K562 (cell line): ENCODE measurements around the gene PLA2G2C. TPM values are rescaled to one million over a fixed set of nuclear protein-coding genes. Genes with fewer than 3 reads are reported as not detected.
"Not testable (repeated sequence)": the region's sequence is repeated elsewhere in the genome, so short reads cannot be mapped to it uniquely, and the experiment has no call there.

Experiments
- ATAC-seq: fragments of 200-7000 bp; cut with Tn5 transposase; 3 replicates; pipeline ENCODE4 v1.9.1; 2020; ENCODE audit warnings: moderate library complexity
- BruUV-seq: library from RNA; stranded (reverse); fragments of 400-500 nt; replicated peaks from 2 replicates; lab custom pipeline; 2021; lab: Mats Ljungman, UMichigan
- CTCF ChIA-PET: fragments of 300-600 bp; formaldehyde crosslinking; extraction: SDS; loops from one replicate; lab custom pipeline; 2021; ENCODE audit warnings: low intra/inter-chr PET ratio; lab: Yijun Ruan, JAX
- POLR2A ChIA-PET: fragments of 300-600, 350-650 bp; sonication (Branson Sonifier 250); formaldehyde crosslinking; extraction: SDS; loops from one replicate; lab custom pipeline; 2021; ENCODE audit warnings: antibody characterized with exemption, inconsistent platforms; lab: Yijun Ruan, JAX
- DNase-seq, 4 experiments: peaks; one replicate each; pipeline versions ENCODE4 v3.0.0 to v3.0.0-alpha.2; 2011 to 2018; ENCODE audit warnings: low spot score in 3 of 4, mixed read lengths in 3 of 4; ENCODE audit errors: extremely low read depth in 1 of 4
- FAIRE-seq: peaks from 2 replicates; lab custom pipeline; 2011; peaks lifted over from hg19 to GRCh38; lab: Jason Lieb, UNC
- H2AFZ ChIP-seq: 2 replicates; pipeline ENCODE4 v1.6.0; 2011; ENCODE audit warnings: low read depth, low read length, control low read depth, inconsistent platforms
- H3K27ac ChIP-seq: fragments of 200-600 bp; 3 replicates; pipeline ENCODE4 v1.8.0; 2011; ENCODE audit warnings: low read depth, mild to moderate bottlenecking, control low read depth, inconsistent platforms, low read length, moderate library complexity, mixed read lengths; ENCODE audit errors: extremely low read depth
- H3K27me3 ChIP-seq, 2 experiments: fragments of 300-600 bp in 1 of 2; 2 replicates in 1 of 2; 3 replicates in 1 of 2; pipeline versions ENCODE4 v1.6.0 to v1.8.0; 2011; ENCODE audit warnings: inconsistent platforms in 2 of 2, low read length in 2 of 2, mild to moderate bottlenecking in 1 of 2, mixed read lengths in 1 of 2, moderate library complexity in 1 of 2; ENCODE audit not compliant: control insufficient read depth in 2 of 2, insufficient read depth in 2 of 2
- H3K36me3 ChIP-seq: fragments of 300-600 bp; 3 replicates; pipeline ENCODE4 v1.8.0; 2011; ENCODE audit warnings: mild to moderate bottlenecking, low read length, inconsistent platforms; ENCODE audit not compliant: control insufficient read depth, insufficient read depth
- H3K4me1 ChIP-seq, 2 experiments: fragments of 200-600 bp in 1 of 2; replicated peaks in 1 of 2; 2 replicates in 1 of 2; 3 replicates in 1 of 2; pipeline versions ENCODE4 v1.5.1 to v1.8.0; 2011; ENCODE audit warnings: inconsistent platforms in 2 of 2, low read length in 2 of 2, mild to moderate bottlenecking in 1 of 2, mixed read lengths in 1 of 2, moderate library complexity in 1 of 2; ENCODE audit not compliant: control insufficient read depth in 2 of 2, insufficient read depth in 2 of 2
- H3K4me2 ChIP-seq: 2 replicates; pipeline ENCODE4 v1.6.1; 2011; ENCODE audit warnings: low read length, control low read depth, inconsistent platforms, mixed read lengths; ENCODE audit not compliant: insufficient read depth
- H3K4me3 ChIP-seq: fragments of 200-600 bp; sonication (generic), shearing (Covaris generic); 2 replicates; pipeline ENCODE4 v1.5.1; 2016; ENCODE audit warnings: control low read depth, inconsistent platforms
- H3K79me2 ChIP-seq: fragments of 200-600 bp; 3 replicates; pipeline ENCODE4 v1.8.0; 2011; ENCODE audit warnings: low read length, inconsistent platforms; ENCODE audit not compliant: control insufficient read depth, insufficient read depth
- H3K9ac ChIP-seq, 2 experiments: 2 replicates each; pipeline versions ENCODE4 v1.6.0 to v1.6.1; 2011; ENCODE audit warnings: low read depth in 2 of 2, low read length in 2 of 2, control low read depth in 1 of 2, inconsistent platforms in 1 of 2, mild to moderate bottlenecking in 1 of 2, mixed read lengths in 1 of 2; ENCODE audit not compliant: insufficient read depth in 1 of 2
- H3K9me1 ChIP-seq: one replicate; pipeline ENCODE4 v1.6.0; 2011; ENCODE audit warnings: inconsistent platforms, mild to moderate bottlenecking, low read length, moderate library complexity; ENCODE audit not compliant: control insufficient read depth, insufficient read depth
- H3K9me3 ChIP-seq: replicated peaks from 2 replicates; pipeline ENCODE4 v1.5.1; 2011; ENCODE audit warnings: low read depth, low read length, inconsistent platforms; ENCODE audit not compliant: control insufficient read depth, insufficient read depth
- H4K20me1 ChIP-seq: replicated peaks from 2 replicates; pipeline ENCODE4 v1.6.1; 2011; ENCODE audit warnings: low read length, inconsistent platforms, mixed read lengths; ENCODE audit not compliant: control insufficient read depth, insufficient read depth
- C11orf30 ChIP-seq: fragments of 450-650 bp; IDR thresholded peaks from 2 replicates; pipeline ENCODE4 v1.6.1; 2016; ENCODE audit warnings: low read depth, mild to moderate bottlenecking
- CUX1 ChIP-seq: fragments of 200-800 bp; sonication (Bioruptor generic); IDR thresholded peaks from 2 replicates; pipeline ENCODE4 v1.6.1; 2016; ENCODE audit warnings: missing genetic modification characterization, missing compliant biosample characterization
- IRF9 ChIP-seq: fragments of 450-650 bp; IDR thresholded peaks from 2 replicates; pipeline ENCODE4 v1.6.1; 2016; ENCODE audit warnings: missing biosample characterization, missing genetic modification characterization
- MAFG ChIP-seq: fragments of 450-650 bp; conservative IDR thresholded peaks from 2 replicates; pipeline ENCODE4 v1.6.1; 2016; ENCODE audit warnings: missing genetic modification characterization, missing compliant biosample characterization
- MEF2A ChIP-seq: IDR thresholded peaks from 2 replicates; pipeline ENCODE4 v1.6.1; 2011; ENCODE audit warnings: low read depth, mild to moderate bottlenecking, low read length, moderate library complexity; ENCODE audit not compliant: control insufficient read depth
- MXI1 ChIP-seq: IDR thresholded peaks from 2 replicates; pipeline ENCODE4 v1.6.1; 2011; ENCODE audit warnings: low read depth, mild to moderate bottlenecking, improper control_type of control experiment, low read length
- PHF8 ChIP-seq: fragments of 200-600 bp; sonication (generic); IDR thresholded peaks from 2 replicates; pipeline ENCODE4 v1.6.1; 2012; ENCODE audit warnings: mixed run types, mild to moderate bottlenecking, inconsistent platforms, low read length, moderate library complexity, borderline replicate concordance
- SRSF9 ChIP-seq: fragments of 200-400 bp; formaldehyde crosslinking; IDR thresholded peaks from 2 replicates; pipeline ENCODE4 v1.6.1; 2017; ENCODE audit warnings: low read depth, low read length, borderline replicate concordance
- ZNF239 ChIP-seq: fragments of 250-450 bp; sonication (Bioruptor Pico); IDR thresholded peaks from 2 replicates; pipeline ENCODE4 v1.4.0; 2020; ENCODE audit warnings: mild to moderate bottlenecking
- ZNF316 ChIP-seq: fragments of 450-650 bp; IDR thresholded peaks from 2 replicates; pipeline ENCODE4 v1.6.1; 2016
- WGBS: fragments of 100-300 bp; shearing (Covaris generic); methylation state at CpG from one replicate; pipeline ENCODE4 v1.1.6; 2016; ENCODE audit warnings: low coverage, mixed read lengths; ENCODE audit not compliant: insufficient coverage; ENCODE audit errors: missing lambda C conversion rate; 5-methylcytosine and 5-hydroxymethylcytosine counted together
- in situ Hi-C: fragments of 300-500 bp; cut with MboI; formaldehyde crosslinking; loops from 4 replicates; pipeline ENCODE4 v1.15.0; 2018; ENCODE audit warnings: inconsistent platforms, mixed read lengths
- intact Hi-C: fragments of 100-400 bp; cut with micrococcal nuclease; formaldehyde crosslinking; loops from 2 replicates; pipeline ENCODE4 v1.14.2; 2022
- polyA plus RNA-seq, 8 experiments: library from polyadenylated mRNA; depleted of rRNA in 4 of 8; stranded (reverse) in 5 of 8; unstranded in 3 of 8; fragments of >200 nt; fragmentation: Nextera tagmentation in 2 of 8; fragmentation: Illumina TruSeq in 1 of 8; extraction: Ambion mirVana in 2 of 8; extraction: Trizol in 1 of 8; gene quantifications; 2 replicates each; pipeline versions ENCODE4 v1.2.1 to v1.2.3, GENCODE V29; 2011 to 2014; ENCODE audit warnings: inconsistent platforms in 1 of 8, missing spikeins in 1 of 8
- total RNA-seq, 7 experiments: library from RNA; depleted of rRNA in 6 of 7; stranded (reverse); fragments of >200 nt in 6 of 7; fragmentation: Illumina TruSeq in 2 of 7; extraction: Trizol in 2 of 7; gene quantifications; 2 replicates each; pipeline versions ENCODE4 v1.2.1 to v1.2.3, GENCODE V29; 2011 to 2021; ENCODE audit warnings: low replicate concordance in 1 of 7

The PLA2G2C gene
- total and polyA plus RNA-seq, 9 of the 15 experiments (the other 6 are each of a cell fraction or from before 2014, with no cell fraction given) = 0.14 to 0.49 (median 0.21) TPM

- Histone ChIP-seq H3K9ac (no peak overlapping the region), H3K79me2 (no peaks in the 10 kb centered on the region), H3K9me1 (no peaks in the 10 kb centered on the region), H3K36me3 (no peaks in the 10 kb centered on the region), H3K9me3 (no peaks in the 10 kb centered on the region), H3K4me2 (no peak overlapping the region), H3K27me3 (peaks cover 0 to 30% of the 10 kb centered on the region in 2 experiments; a peak in 2 of 5 replicates), H2AFZ (no peak overlapping the region), H3K4me3 (no peak overlapping the region), H3K4me1 (no peaks in the 10 kb centered on the region), H4K20me1 (no peaks in the 10 kb centered on the region), H3K27ac (no peak overlapping the region)
- POLR2A ChIA-PET = no interaction called here
- CTCF ChIA-PET = no interaction called here
- intact Hi-C loops (no loop called here), in situ Hi-C loops (no loop called here)
- TF ChIP-seq MAFG (tag) = peak; percentile 25; the same call in 1 of the 2 replicates
- no peak for TF ChIP-seq ZNF239 (CRISPR knock-in tag)
- TF ChIP-seq SRSF9 = no peak
- TF ChIP-seq C11orf30 = peak; percentile 54; the same call in 1 of the 2 replicates
- TF ChIP-seq CUX1 (CRISPR knock-in tag) = no peak
- TF ChIP-seq MXI1 = no peak
- peak; percentile 53 for TF ChIP-seq ZNF316
- TF ChIP-seq PHF8 = no peak
- no peak for TF ChIP-seq MEF2A
- no peak for TF ChIP-seq IRF9 (tag)
- DNase-seq = no peak
- no peak for ATAC-seq
- 2% methylated on average over 3 of the region's 3 CpGs for WGBS
- no TSS peak for BruUV-seq
- no peak for FAIRE-seq
Measured at GRCh38 chr1:20134995-20135394, 51.3 kb downstream of the PLA2G2C start.

GRCh38 chr1:20130518-20130917 is 55.8 kb downstream of the PLA2G2C start:
- intact Hi-C loops, H3K9ac ChIP-seq, ATAC-seq, FAIRE-seq, H2AFZ ChIP-seq, H3K27ac ChIP-seq, in situ Hi-C loops, H3K79me2 ChIP-seq, DNase-seq, H4K20me1 ChIP-seq, H3K4me1 ChIP-seq, H3K4me2 ChIP-seq, H3K9me1 ChIP-seq, H3K36me3 ChIP-seq, CTCF ChIA-PET, BruUV-seq, H3K4me3 ChIP-seq, H3K9me3 ChIP-seq: not testable (repeated sequence)
- H3K27me3 ChIP-seq = peaks cover 6 to 18% of the 10 kb centered on the region in 2 experiments; a peak in 2 of 5 replicates
- POLR2A ChIA-PET = interaction anchor here (0.6 to 1.2 kb wide), 2 partner anchors 9 to 87 kb away, joined by 3 read pairs; partner anchors contain the start of gene PLA2G2F
- 0% methylated on average over 3 of the region's 3 CpGs for WGBS
